T-helper 1 cell treated with Interleukin-12 subunit alpha and Interleukin-12 subunit beta and Interleukin-4 antibody, amounts not matched to agents 30 ng/mL and 1 ng/mL, for 36 hours (primary cell): ENCODE results near the gene TNK1. TPM values are rescaled to one million over a fixed set of nuclear protein-coding genes. Genes with fewer than 3 reads are reported as not detected.
"Not testable (repeated sequence)": the region's sequence is repeated elsewhere in the genome, so short reads cannot be mapped to it uniquely, and the experiment has no call there.

Experiments
- intact Hi-C: fragments of 100-400 bp; cut with micrococcal nuclease; formaldehyde crosslinking; loops from one replicate; pipeline ENCODE4 v1.15.1; 2024
- total RNA-seq: library from RNA; stranded (reverse); gene quantifications from 2 replicates; pipeline ENCODE4 v1.2.3, GENCODE V29; 2022

TNK1 gene
- total RNA-seq, 1 donor from 2014 or later, result 1.1 TPM

DNA sequence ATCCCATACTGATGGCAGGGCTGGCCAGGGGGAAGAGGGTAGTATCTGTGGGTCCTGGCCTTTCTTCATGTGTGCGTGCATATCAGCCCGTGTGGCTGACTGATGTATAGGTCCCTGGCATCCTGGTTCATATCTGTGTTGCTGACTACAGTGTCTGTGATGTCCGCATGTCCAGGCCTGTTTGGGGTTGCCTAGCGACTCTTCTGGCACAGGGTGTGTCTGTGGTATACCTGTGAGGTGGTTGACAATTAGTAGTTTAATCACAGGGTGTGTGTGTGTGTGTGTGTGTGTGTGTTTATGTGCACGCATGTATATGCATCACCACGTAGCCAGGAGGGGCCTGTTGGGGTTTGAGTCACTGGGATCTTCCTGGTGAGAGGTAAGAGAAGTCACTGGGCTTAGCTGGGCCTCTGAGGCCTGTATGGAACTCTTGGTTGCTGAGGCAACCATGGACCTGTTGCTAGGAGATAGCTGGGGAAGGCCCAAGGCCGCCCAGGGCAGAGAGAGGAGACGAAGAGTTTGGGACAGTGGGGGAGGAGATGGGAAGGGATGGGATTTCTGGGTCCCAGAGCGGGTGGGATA lies 26.5 kb upstream of the TNK1 start:
- intact Hi-C loops, result no loop called here

DNA sequence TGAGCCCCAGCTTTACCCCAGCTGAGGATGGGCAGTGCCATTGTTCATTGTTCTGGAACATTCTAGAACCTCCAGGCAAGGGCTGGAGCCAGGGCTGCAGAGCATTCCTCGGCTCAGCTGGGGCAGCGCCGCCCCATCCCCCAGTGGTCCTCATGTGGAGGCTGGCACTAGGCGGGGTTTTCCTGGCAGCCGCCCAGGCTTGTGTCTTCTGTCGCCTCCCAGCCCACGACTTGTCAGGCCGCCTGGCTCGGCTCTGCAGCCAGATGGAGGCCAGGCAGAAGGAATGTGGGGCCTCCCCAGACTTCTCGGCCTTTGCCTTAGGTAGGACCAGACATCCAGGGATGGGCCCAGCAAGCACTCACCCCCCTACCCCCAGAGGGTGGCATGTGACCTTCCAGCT lies 25.8 kb upstream of the TNK1 start, which contains the start of gene TMEM95:
Gene TMEM95 (plus strand): TSS at position 104 of the 400 bp plus-strand sequence. CDS start 49 bp downstream, at position 153.
- intact Hi-C loops, result no loop called here

DNA sequence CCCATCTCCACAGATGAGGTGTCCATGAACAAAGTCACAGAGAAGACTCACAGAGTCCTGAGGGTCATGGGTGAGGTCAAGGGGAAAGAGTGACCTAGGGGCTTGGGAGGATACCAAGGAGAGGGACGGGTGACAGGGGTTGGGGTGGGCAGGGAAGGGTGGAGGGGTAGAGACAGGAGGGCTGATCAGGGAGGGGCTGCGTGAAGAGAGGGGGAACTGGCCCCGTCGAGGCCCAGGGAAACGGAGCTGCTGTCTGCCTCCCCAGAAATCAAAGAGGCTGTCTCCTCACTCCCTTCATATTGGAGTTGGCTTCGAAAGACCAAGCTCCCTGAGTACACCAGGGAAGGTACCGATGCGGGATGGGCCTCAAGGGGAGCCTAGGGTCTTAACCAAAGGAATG lies 25.3 kb upstream of the TNK1 start:
- intact Hi-C loops, result no loop called here

DNA sequence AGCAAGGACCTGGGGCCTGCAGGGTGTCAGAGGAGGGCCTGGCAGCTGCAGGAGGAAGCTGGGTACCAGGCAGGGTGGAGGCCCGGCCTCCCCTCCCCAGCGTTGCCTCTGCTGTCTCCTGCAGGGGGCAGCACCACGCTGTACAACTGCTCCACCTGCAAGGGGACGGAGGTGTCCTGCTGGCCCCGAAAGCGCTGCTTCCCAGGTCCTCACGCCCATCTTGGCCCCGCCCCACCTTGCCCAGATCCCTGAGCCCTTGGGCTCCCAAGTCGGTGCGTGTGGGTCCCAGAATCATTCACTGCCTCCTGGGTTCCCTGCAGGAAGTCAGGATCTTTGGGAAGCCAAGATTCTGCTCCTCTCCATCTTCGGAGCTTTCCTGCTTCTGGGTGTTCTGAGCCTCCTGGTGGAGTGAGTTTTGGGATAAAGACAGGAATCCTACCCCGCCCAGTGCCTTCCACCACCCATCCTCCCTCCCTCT lies 24.8 kb upstream of the TNK1 start:
- intact Hi-C loops, result loop anchor here (1.0 to 2.0 kb wide), 4 partner anchors 39 to 205 kb away; partner anchors contain the start of genes PLSCR3, SENP3 and TMEM102

DNA sequence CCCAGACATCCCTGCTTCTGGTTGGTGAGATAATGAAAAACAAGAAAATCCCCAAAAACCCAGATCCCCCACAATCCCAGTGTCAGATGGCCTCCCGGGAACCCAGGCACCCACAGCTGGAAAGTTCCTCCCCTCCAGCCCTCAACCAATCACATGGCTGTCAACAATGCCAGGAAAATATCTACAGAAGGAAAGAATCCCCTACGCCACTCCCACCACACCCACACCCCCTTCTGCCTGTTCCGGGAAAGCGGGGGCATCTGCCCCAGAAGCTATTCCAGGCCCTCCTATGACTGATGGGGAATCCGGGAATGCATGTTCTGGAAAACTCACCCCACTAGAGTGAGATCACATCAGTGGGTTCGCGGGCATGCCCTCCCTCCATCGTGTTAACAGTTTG lies 24.1 kb upstream of the TNK1 start:
- intact Hi-C loops, result loop anchor here (1.0 to 2.0 kb wide), 4 partner anchors 38 to 205 kb away; partner anchors contain the start of genes PLSCR3, SENP3 and TMEM102

DNA sequence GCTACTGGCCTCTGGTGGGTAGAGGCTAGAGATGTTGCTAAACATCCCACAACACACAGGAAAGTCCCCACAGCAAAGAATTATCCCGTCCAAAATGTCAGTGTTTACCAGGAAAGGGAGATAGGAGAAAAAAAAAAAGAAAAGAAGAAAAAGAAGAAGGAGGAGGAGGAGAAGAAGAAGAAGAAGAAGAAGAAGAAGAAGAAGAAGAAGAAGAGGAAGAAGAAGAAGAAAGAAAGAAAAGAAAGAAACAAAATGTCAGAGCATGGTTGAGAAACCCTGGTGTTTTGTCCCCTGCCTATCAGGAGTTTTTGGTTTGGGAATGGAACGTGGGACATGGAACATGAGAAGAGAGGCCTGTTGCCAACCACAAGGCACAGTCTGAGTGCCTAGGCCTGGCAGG lies 23.5 kb upstream of the TNK1 start:
- intact Hi-C loops, result loop anchor here (2.0 kb wide), 2 partner anchors 37 to 145 kb away; partner anchors contain the start of gene PLSCR3

DNA sequence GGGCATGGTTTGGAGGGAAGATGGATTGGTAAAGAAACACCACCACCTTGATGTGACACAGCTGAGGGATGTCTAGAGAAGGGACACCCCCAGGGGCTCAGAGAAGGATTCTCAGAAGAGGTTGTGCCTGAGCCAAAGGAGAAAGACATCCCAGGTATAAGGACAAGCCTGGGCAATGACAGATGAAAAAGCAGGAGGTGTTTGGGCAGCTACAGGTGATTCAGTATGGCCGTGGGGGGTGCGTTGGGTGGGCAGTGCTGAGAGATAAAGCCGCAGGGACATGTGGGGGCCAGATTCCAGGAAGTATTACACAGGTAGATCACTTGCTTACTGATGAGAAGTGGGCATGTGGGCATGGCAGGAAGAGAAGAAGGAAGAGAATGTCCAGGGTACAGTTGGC lies 19.0 kb upstream of the TNK1 start:
- intact Hi-C loops, result no loop called here

DNA sequence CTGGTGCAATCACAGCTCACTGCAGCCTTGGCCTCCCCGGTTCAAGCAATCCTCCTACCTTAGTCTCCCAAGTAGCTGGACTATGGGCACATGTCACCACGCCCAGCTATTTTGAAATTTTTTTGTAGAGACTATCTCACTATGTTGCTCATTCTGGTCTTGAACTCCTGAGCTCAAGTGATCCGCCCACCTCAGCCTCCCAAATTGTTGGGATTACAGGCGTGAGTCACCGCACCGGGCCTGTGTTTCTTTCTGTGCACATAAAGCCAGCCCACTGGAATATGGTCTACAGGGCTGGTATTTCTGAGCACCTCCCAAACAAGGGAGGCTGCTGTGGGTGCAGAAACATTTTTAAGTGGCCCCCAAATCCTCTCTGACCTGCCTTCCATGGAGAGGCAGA lies 17.6 kb upstream of the TNK1 start:
- intact Hi-C loops, result no loop called here

DNA sequence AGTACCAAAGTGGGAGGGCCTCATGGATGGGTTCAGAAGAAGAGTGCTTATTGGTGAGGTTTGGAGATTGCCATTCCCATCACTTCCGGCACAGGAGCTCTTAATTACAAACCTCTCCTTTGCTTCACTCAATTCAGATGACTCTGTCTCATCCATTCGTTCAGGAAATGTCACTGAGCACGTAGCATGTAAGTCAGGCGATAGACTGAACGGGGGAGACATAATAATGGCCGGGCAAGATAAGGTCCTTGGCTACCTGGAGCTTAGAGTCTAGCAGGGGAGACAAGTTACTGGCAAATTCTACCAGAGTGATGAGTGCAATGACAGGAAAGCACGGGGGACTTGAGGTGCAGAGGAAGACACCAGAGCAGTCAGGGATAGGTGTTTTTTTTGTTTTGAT lies 14.9 kb upstream of the TNK1 start:
- intact Hi-C loops, result not testable (repeated sequence)

DNA sequence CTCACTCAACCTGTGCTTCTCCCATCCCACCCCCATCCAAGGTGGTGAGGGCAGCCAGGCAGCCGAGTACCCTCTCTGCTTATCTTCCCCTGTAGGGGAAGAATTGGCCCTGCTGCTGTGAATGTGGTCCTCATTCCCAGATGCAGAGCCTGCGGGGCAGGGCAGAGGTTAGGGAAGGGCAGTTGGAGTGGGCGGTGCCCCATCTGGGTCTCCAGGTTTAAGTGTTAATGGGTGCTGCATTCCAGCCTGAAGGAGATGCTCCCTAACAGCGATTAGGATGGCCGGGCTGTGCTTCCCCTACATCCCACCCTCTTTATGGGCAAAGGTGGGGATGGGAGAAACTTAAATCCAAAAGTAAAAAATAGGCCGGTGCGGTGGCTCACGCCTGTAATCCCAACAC lies 13.8 kb upstream of the TNK1 start:
- intact Hi-C loops, result no loop called here

DNA sequence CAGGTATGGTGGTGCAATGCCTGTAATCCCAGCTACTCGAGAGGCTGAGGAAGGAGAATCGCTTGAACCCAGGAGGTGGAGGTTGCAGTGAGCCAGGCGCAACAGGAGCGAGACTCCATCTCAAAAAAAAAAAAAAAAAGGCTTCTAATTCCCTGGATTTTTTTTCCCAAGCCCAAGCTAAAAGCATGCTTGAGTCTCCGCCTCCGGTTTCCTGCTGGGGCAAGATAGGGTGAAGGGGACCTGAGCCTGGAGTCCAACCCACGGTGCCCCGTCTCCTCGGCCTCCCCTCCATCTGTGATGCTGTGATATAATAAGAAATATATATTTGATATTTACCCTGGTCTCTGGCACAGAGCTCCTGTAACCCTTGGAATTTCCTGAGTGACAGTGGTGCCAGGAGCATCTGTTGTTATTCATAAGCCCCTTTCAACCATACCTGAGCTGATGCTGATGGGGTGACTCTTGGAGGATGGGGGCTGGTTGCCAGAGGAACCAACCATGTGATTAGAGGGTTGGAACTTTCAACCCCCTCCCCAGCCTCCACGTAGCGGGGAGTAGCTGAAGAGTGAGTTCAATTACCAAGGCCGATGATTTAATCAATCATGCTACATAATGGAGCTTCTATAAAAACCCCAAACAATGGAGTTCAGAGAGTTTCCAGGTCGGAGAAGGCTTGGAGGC lies 12.8 kb upstream of the TNK1 start:
- intact Hi-C loops, result no loop called here

DNA sequence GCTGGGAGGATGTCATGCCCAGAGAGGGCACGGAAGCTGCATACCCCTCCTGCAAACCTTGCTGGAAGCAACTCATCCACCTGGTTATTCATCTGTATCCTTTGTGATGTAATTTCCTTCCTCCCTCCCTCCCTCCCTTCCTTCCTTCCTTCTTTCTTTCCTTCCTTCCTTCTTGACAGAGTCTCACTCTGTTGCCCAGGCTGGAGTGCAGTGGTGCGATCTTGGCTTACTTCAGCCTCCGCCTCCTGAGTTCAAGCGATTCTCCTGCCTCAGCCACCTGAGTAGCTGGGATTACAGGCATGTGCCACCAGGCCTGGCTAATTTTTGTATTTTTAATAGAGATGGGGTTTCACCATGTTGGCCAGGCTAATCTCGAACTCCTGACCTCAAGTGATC lies 12.3 kb upstream of the TNK1 start:
- intact Hi-C loops, result not testable (repeated sequence)

DNA sequence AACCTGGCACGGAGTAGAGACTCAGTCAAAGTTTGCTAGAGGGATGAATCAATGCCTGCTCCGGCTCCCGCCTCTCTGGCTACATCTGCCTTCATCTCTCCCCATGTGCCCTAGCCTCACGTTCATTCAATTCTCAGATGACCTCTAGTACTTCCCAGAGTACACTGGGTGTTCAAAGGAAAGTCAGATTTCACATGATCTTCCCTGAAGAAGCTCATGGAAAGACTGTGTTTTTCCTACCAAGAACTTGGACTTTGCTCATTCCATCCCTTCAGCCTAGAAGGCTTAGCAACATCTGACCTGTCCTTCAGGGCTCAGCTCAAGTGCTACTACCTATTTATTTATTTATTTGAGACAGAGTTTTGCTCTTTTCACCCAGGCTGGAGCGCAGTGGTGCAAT lies 11.1 kb upstream of the TNK1 start:
- intact Hi-C loops, result no loop called here

DNA sequence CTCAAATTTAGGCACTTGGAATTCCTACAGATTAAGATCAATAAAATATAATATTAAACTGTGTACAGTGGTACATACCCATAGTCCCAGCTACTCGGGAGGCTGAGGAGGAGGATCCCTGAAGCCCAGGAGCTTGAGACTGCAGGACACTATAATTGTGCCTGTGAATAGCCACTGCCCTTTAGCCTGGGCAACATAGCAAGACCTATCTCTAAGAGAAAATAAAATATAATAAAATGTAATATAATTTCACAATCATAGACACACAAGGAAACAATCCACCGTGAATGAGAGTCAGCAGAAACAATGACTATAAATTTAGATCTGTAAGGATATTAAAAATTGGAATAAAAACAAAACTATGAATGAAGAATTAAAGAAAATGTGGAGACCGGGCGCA lies 10.0 kb upstream of the TNK1 start:
- intact Hi-C loops, result no loop called here

DNA sequence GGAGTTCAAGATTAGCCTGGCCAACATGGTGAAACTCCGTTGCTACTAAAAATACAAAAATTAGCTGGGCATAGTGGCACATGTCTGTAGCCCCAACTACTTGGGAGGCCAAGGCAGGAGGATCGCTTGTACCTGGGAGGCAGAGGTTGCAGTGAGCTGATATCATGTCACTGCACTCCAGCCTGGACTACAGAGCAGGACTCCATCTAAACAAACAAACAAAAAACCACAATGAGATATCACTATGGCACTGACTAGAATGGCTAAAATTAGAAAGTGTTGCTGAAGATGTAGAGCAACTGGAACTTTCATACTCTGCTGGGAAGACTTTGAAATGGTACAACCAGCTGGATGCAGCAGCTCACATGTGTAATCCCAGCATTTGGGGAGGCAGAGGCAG lies 6.5 kb upstream of the TNK1 start:
- intact Hi-C loops, result no loop called here

DNA sequence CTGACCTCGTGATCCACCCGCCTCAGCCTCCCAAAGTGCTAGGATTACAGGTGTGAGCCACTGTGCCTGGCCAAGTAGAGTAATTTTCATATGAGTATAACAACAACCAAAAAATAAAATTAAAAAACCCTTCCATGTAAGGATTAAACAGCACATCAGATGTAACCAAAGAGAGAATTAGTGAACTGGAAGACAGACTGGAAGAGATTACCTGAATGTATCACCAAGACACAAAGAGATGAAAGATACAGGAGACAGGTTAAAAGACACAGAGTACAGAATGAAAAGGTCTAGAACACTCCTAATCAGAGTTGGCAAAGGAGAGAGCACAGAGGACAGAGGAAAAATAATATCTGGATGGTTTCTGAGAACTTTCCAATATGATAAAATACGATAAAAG lies 1.8 kb upstream of the TNK1 start:
- intact Hi-C loops, result no loop called here

DNA sequence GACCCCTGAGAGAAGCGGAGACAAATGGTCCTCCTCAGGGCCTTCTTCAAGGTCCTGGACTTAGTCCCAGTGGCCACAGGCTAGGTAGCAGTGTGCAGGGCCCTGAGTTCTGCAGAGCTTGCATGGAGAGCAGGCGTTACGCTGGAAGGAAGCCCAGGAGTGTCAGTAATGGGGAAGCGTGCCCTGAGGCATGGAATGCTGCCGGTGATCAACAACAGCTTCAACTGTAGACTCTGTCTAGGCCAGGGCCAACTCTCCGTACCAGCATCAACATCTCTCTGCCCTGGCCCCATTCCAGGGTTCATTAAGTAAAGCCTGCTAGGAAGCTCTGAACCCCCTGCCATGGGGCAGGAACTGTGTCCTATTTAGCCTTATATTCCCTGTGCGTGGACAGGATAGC lies 568 bp upstream of the TNK1 start:
- intact Hi-C loops, result no loop called here

DNA sequence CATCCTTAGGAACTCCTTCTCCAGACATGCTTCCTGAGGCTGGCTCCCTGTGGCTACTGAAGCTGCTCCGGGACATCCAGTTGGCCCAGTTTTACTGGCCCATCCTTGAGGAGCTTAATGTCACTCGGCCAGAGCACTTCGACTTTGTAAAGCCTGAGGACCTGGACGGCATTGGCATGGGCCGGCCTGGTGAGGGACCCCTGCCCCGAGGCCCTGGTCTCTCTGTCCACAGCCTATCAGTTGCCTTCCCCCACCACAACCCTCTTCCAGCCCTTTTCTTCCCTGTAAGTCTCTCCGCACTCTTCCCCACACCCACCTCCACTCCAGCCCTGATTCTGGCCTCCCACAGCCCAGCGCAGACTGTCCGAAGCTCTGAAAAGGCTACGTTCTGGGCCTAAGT lies 2.0 kb downstream of the TNK1 start:
- intact Hi-C loops, result no loop called here

DNA sequence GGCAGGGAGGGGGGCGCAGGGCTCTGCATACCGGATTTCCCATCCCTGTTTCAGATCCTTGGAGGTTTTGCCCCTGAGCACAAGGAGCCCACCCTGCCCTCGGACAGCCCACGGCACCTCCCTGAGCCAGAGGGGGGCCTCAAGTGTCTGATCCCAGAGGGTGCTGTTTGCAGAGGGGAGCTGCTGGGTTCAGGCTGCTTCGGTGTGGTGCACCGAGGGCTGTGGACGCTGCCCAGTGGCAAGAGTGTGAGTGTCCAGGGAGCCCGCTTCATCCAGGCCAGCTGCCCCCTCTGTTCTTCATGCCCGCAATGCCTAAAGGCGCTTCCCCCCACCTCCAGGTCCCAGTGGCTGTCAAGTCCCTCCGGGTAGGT lies 2.5 kb downstream of the TNK1 start:
- intact Hi-C loops, result no loop called here

DNA sequence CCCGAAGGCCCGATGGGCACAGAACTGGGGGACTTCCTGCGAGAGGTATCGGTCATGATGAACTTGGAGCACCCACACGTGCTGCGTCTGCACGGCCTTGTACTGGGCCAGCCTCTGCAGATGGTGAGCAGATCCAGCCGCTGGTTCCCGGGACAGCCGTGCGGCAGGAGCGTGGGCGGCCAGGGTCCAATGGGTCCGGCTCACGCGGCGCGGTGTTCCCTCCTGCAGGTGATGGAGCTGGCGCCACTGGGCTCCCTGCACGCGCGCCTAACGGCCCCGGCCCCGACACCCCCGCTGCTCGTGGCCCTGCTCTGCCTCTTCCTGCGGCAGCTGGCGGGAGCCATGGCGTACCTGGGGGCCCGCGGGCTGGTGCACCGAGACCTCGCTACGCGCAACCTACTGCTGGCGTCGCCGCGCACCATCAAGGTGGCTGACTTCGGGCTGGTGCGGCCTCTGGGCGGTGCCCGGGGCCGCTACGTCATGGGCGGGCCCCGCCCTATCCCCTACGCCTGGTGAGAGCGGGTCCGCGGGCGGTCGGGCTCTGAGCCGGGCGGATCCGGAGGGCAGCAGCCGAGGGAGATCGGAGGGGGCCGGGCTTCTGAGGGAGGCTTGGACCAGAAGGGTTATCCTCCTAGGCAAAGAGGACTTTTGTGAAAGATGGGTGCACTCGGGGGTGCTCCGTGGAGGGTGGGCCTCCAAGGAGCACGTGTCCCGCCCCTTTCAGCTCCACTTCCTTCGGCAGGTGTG lies 3.0 kb downstream of the TNK1 start:
- intact Hi-C loops, result loop anchor here (1.0 to 2.0 kb wide), 5 partner anchors 10 to 177 kb away; partner anchors contain the start of genes NEURL4, PLSCR3, SENP3 and TMEM102

DNA sequence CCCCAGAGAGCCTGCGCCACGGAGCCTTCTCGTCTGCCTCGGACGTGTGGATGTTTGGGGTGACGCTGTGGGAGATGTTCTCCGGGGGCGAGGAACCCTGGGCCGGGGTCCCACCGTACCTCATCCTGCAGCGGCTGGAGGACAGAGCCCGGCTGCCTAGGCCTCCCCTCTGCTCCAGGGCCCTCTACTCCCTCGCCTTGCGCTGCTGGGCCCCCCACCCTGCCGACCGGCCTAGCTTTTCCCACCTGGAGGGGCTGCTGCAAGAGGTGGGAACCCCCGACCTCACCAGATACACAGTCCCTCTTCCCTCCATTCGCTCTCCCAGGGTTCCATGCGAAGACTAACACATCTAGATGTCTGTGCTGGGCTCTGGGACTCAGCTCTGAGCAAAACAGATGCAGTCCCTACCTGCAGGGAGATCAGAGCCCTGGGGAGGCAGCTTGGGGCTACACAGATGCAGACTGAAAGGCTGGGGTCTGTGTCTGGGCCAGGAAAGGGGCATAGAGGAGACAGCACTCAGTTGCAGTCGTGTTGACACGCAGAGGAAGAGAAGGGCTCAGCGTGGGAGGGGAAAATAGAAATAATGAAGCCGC lies 3.7 kb downstream of the TNK1 start:
- intact Hi-C loops, result loop anchor here (1.0 to 2.0 kb wide), 5 partner anchors 10 to 177 kb away; partner anchors contain the start of genes NEURL4, PLSCR3, SENP3 and TMEM102

DNA sequence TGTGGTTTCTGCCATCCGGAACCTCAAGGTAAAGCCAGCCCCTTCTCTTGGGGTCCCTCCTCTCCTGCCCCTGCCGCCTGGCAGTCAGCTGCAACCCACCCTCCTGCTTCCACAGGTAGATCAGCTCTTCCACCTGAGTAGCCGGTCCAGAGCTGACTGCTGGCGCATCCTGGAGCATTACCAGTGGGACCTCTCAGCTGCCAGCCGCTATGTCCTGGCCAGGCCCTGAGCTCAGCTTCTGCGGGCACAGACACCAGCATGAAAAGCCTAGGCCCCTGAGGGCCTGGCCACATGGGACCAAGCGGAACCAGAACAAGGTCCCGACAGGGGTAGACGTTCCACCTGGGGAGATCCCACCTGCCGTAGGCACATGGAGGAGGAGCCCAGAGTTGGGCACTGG lies 8.0 kb downstream of the TNK1 start:
- intact Hi-C loops, result no loop called here
